22Rv1 (cell line): ENCODE results near the gene CTTNBP2.

Experiments used
- H3K27ac ChIP-seq: fragments of 450-650 bp; 2 replicates; pipeline ENCODE4 v1.5.1; 2017
- CTCF ChIP-seq: fragments of 450-650 bp; IDR thresholded peaks from 2 replicates; pipeline ENCODE4 v1.5.1; 2017; ENCODE audit warnings: mild to moderate bottlenecking
- ZFX ChIP-seq: fragments of 450-650 bp; IDR thresholded peaks from 2 replicates; pipeline ENCODE4 v1.6.1; 2017; ENCODE audit warnings: antibody characterized with exemption, borderline replicate concordance

Gene CTTNBP2

GRCh38 chr7:117856196-117856595 is 17.0 kb downstream of the CTTNBP2 start:
- TF ChIP-seq ZFX (no peak), CTCF (no peak)
- H3K27ac ChIP-seq = no peak overlapping the region

- no peak for TF ChIP-seq ZFX
- TF ChIP-seq CTCF = no peak
Observed at GRCh38 chr7:117854186-117854585, 19.1 kb downstream of the CTTNBP2 start.

DNA sequence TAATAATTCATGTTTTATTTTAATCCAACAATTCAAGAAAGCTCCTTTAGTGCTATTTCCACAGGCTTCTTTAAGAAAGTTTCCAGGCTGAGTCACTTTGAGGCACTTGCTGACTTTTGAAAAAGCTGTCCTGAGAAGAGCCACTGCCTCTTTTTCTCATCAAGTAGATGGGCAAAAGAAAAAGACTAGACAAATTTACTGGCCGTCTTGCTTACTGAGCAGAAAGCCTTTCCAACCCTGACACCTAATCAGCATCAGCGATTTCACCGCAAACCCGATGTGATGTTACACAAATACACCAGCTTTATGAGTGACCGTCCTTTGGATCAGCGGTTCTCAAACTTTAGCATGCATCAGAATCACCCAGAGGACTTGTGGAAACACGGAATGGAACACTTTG is 24.3 kb downstream of the CTTNBP2 start:
- TF ChIP-seq ZFX (no peak), CTCF (no peak)
- no peak overlapping the region for H3K27ac ChIP-seq

More at GRCh38 chr7:117854186-117854585, 19.1 kb downstream of the CTTNBP2 start:
- no peak overlapping the region for H3K27ac ChIP-seq

- H3K27ac ChIP-seq = no peak overlapping the region
- TF ChIP-seq ZFX (no peak), CTCF (no peak)
Observed at GRCh38 chr7:117844678-117845077, 28.6 kb downstream of the CTTNBP2 start.

DNA sequence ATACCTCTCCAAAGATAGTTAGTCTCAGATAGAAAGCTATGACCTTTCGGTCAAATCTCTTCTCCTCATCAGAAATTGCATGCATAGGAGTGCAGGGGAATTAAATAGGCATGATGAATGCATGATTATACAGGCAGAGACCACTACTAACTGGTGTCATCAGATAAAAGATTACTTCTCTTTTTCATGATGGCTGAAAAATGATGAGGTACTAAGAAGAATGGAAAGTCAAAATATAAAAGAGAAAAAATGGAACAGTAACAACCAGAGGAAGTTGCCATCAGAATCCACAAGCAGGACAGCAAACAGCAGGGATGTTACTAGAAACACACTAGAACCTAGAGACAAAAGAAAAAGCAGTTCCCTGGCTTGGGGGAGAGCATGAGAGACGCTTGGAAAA is 31.6 kb downstream of the CTTNBP2 start:
- TF ChIP-seq CTCF = no peak
- no peak for TF ChIP-seq ZFX
- H3K27ac ChIP-seq = no peak overlapping the region

DNA sequence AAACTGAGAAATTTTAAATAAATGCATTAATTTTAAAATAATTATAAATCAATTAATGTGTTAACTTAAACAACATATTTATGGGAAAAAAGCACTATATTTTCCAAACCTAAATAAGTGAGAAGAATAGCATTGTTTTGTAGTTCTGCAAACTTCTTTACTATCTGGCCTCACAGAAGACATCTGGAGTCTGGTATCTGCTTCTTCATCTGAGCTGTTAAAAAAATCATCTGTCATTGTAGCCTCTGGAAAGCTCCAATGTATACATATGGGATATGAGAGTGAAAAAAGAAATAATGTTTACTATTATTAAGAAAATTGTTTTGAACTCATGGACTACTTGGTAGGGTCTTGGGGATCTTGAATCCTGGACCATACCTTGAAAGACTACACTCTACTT is 32.2 kb downstream of the CTTNBP2 start:
- H3K27ac ChIP-seq = no peak overlapping the region
- no peak for TF ChIP-seq ZFX
- TF ChIP-seq CTCF = no peak

DNA sequence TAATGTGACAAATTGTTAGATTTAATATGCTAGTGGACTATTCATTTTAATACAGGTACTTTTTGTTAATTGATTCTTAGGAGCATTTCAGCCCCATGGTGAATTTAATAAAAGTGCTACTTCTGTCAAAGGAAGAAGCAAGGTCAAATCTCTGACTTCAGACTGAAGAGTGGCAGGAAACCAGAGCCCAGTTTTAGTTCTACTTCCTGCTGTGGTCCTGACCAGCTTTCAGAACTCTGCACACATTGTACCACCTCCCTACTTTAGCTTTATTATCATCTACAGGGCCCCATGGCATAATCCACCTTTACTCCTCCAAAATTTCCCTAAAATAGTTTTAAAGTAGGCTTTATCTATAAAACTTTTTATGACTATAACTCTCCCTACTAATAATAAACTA is 33.7 kb downstream of the CTTNBP2 start:
- no peak for TF ChIP-seq ZFX
- TF ChIP-seq CTCF = no peak

More for the DNA sequence above, 33.7 kb downstream of the CTTNBP2 start:
- H3K27ac ChIP-seq = no peak overlapping the region
